Endothelial cell of umbilical vein (primary cell): Measurements from ENCODE around the gene CNDP1. TPM values are rescaled to one million over a fixed set of nuclear protein-coding genes. Genes with fewer than 3 reads are reported as not detected.

Source experiments
- BruUV-seq: library from RNA; stranded (reverse); fragments of 400-500 nt; replicated peaks from 2 replicates; lab custom pipeline; 2021; lab: Mats Ljungman, UMichigan
- CTCF ChIA-PET: fragments of 300-600, 350-600 bp; sonication (Branson Sonifier 250); formaldehyde crosslinking; loops from one replicate; lab custom pipeline; 2021; ENCODE audit warnings: antibody characterized with exemption, inconsistent platforms; lab: Charles Lee
- POLR2A ChIA-PET: fragments of 300-600, 350-600 bp; sonication (Branson Sonifier 250); formaldehyde crosslinking; loops from one replicate; lab custom pipeline; 2021; ENCODE audit warnings: antibody characterized with exemption, inconsistent platforms; lab: Charles Lee
- DNase-seq: peaks from one replicate; pipeline ENCODE4 v3.0.0-alpha.2; 2011; ENCODE audit warnings: low read depth, low spot score
- FAIRE-seq: peaks from 2 replicates; lab custom pipeline; 2011; peaks lifted over from hg19 to GRCh38; lab: Jason Lieb, UNC
- H2AFZ ChIP-seq: 2 replicates; pipeline ENCODE4 v1.6.0; 2012; ENCODE audit warnings: low read depth, low read length, control low read depth, inconsistent platforms
- H3K27ac ChIP-seq: 2 replicates; pipeline ENCODE4 v1.5.1; 2011; ENCODE audit warnings: low read depth, mild to moderate bottlenecking, control low read depth, low read length, moderate library complexity; ENCODE audit not compliant: insufficient read depth
- H3K27me3 ChIP-seq, 2 experiments: 2 replicates each; pipeline versions ENCODE4 v1.6.0 to v1.6.1; 2011; ENCODE audit warnings: low read length in 2 of 2, mixed read lengths in 1 of 2; ENCODE audit not compliant: control insufficient read depth in 2 of 2, insufficient read depth in 2 of 2
- H3K36me3 ChIP-seq, 2 experiments: 2 replicates in 1 of 2; 3 replicates in 1 of 2; pipeline ENCODE4 v1.5.1; 2011; ENCODE audit warnings: low read length in 2 of 2, mild to moderate bottlenecking in 1 of 2, moderate library complexity in 1 of 2; ENCODE audit not compliant: control insufficient read depth in 2 of 2, insufficient read depth in 2 of 2; ENCODE audit errors: extremely low read depth in 1 of 2
- H3K4me1 ChIP-seq: 3 replicates; pipeline ENCODE4 v1.5.1; 2011; ENCODE audit warnings: mild to moderate bottlenecking, low read length; ENCODE audit not compliant: control insufficient read depth, insufficient read depth; ENCODE audit errors: extremely low read depth
- H3K4me2 ChIP-seq: 2 replicates; pipeline ENCODE4 v1.6.1; 2011; ENCODE audit warnings: low read length, control low read depth, mixed read lengths; ENCODE audit not compliant: insufficient read depth
- H3K4me3 ChIP-seq, 3 experiments: fragments of 200-600 bp in 1 of 3; sonication (generic), shearing (Covaris generic) in 1 of 3; replicated peaks in 1 of 3; 2 replicates each; pipeline ENCODE4 v1.5.1; 2011 to 2016; ENCODE audit warnings: control low read depth in 3 of 3, low read length in 3 of 3, mild to moderate bottlenecking in 2 of 3, inconsistent platforms in 1 of 3, low read depth in 1 of 3, moderate library complexity in 1 of 3; ENCODE audit not compliant: insufficient read depth in 1 of 3
- H3K79me2 ChIP-seq: 2 replicates; pipeline ENCODE4 v1.6.0; 2012; ENCODE audit warnings: low read length, inconsistent platforms; ENCODE audit not compliant: control insufficient read depth, insufficient read depth
- H3K9ac ChIP-seq: replicated peaks from 2 replicates; pipeline ENCODE3; 2011; ENCODE audit warnings: low read length, control low read depth; ENCODE audit not compliant: insufficient read depth; ENCODE audit errors: extremely low read depth
- H3K9me1 ChIP-seq: replicated peaks from 3 replicates; pipeline ENCODE4 v1.6.0; 2011; ENCODE audit warnings: mild to moderate bottlenecking, low read length; ENCODE audit not compliant: control insufficient read depth, insufficient read depth; ENCODE audit errors: extremely low read depth
- H3K9me3 ChIP-seq: replicated peaks from 2 replicates; pipeline ENCODE4 v1.5.1; 2012; ENCODE audit warnings: low read length, inconsistent platforms; ENCODE audit not compliant: control insufficient read depth, insufficient read depth
- H4K20me1 ChIP-seq: replicated peaks from 2 replicates; pipeline ENCODE3; 2011; ENCODE audit warnings: mild to moderate bottlenecking, low read length; ENCODE audit not compliant: control insufficient read depth, insufficient read depth; ENCODE audit errors: extremely low read depth
- EZH2 ChIP-seq: IDR thresholded peaks from 2 replicates; pipeline ENCODE4 v1.6.1; 2012; ENCODE audit warnings: borderline replicate concordance, low read depth, mild to moderate bottlenecking, moderate library complexity, low read length, inconsistent platforms; ENCODE audit not compliant: severe bottlenecking
- FOS ChIP-seq: IDR thresholded peaks from 2 replicates; pipeline ENCODE4 v1.6.1; 2011; ENCODE audit warnings: mild to moderate bottlenecking, low read length, moderate library complexity, borderline replicate concordance; ENCODE audit not compliant: insufficient read depth
- GATA2 ChIP-seq: IDR thresholded peaks from 2 replicates; pipeline ENCODE4 v1.7.0; 2011; ENCODE audit warnings: low read depth, mild to moderate bottlenecking, moderate library complexity, mixed read lengths, low read length; ENCODE audit not compliant: insufficient read length, insufficient read depth
- JUN ChIP-seq: IDR thresholded peaks from 2 replicates; pipeline ENCODE4 v1.6.1; 2011; ENCODE audit warnings: borderline replicate concordance, low read depth; ENCODE audit not compliant: insufficient read length, insufficient read depth
- MAX ChIP-seq: IDR thresholded peaks from 2 replicates; pipeline ENCODE4 v1.6.1; 2011; ENCODE audit not compliant: insufficient read depth, insufficient read length
- MYC ChIP-seq: IDR thresholded peaks from one replicate; pipeline ENCODE4 v1.6.1; 2011; ENCODE audit warnings: mild to moderate bottlenecking, low read depth, low read length
- POLR2A ChIP-seq: IDR thresholded peaks from 2 replicates; pipeline ENCODE4 v1.6.1; 2012; ENCODE audit warnings: low read depth, mild to moderate bottlenecking, control low read depth, low read length
- POLR2AphosphoS5 ChIP-seq: IDR thresholded peaks from 2 replicates; pipeline ENCODE4 v1.6.1; 2012; ENCODE audit warnings: low read depth, mild to moderate bottlenecking, control low read depth, low read length, moderate library complexity; ENCODE audit not compliant: insufficient read depth
- dilution Hi-C: fragments of 300-500 bp; cut with MboI; formaldehyde crosslinking; loops from one replicate; pipeline ENCODE4 v1.15.0; 2019; ENCODE audit warnings: low sequenced_read_pairs; ENCODE audit not compliant: extremely low pct_ligation_motif_present
- intact Hi-C: fragments of 100-400 bp; cut with micrococcal nuclease; formaldehyde crosslinking; loops from one replicate; pipeline ENCODE4 v1.10.0; 2022
- polyA plus RNA-seq, 4 experiments: library from polyadenylated mRNA; depleted of rRNA in 3 of 4; stranded (reverse) in 3 of 4; unstranded in 1 of 4; fragments of >200 nt; gene quantifications; 2 replicates each; pipeline versions ENCODE4 v1.2.1 to v1.2.3, GENCODE V29; 2011 to 2012; ENCODE audit warnings: missing spikeins in 1 of 4
- total RNA-seq: library from RNA; stranded (reverse); gene quantifications from 2 replicates; pipeline ENCODE4 v1.2.3, GENCODE V29; 2021
- TF ChIP-seq, protein P1 (sequence below), 2 donors: IDR thresholded peaks; 1 replicate in 1 of 2; 2 replicates in 1 of 2; pipeline ENCODE4 v1.5.1; 2011; ENCODE audit warnings: low read length in 2 of 2, mild to moderate bottlenecking in 2 of 2, moderate library complexity in 2 of 2, control low read depth in 1 of 2, inconsistent platforms in 1 of 2, low read depth in 1 of 2; ENCODE audit not compliant: insufficient read depth in 1 of 2; ENCODE audit errors: extremely low read depth in 1 of 2

Gene CNDP1
- total and polyA plus RNA-seq, 2 donors (not counting 3 experiments of a cell fraction or from before 2014, with no cell fraction given): not detected

DNA sequence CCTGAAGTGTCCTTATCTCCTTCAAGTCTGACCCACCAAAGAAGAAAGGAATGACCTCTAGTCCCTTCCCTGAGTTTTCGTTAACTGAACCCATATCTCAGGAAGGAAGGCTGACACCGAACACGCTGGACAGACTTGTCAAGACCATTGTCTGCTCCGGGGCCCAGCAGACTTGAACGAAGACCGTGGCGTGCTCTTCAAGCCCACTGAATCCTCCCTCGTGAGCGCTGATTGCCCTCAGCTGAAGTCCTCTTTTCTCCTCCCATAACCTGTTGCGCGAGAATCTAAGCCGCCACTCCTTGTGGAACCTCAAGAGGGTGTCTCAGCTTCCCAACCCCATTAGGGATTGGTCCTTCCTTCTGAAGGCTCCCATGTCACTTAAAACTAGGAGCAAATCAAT, 634 bp upstream of the CNDP1 start:
- no peak overlapping the region for H2AFZ ChIP-seq
- no peaks in the 10 kb centered on the region for H3K9me3 ChIP-seq
- ChIA-PET CTCF (interaction anchor here (1.5 kb wide), 1 partner anchor 18 kb away, joined by 5 read pairs; no protein-coding TSS in a partner anchor), POLR2A (no interaction called here)
- no peak for FAIRE-seq
- no peak overlapping the region for H3K9ac ChIP-seq
- no peak overlapping the region for H3K4me2 ChIP-seq
- H3K4me3 ChIP-seq: no peak overlapping the region
- no peak for TF ChIP-seq EZH2
- TF ChIP-seq FOS: no peak
- no peak for TF ChIP-seq GATA2
- TF ChIP-seq POLR2AphosphoS5: no peak
- TF ChIP-seq POLR2A: no peak
- TF ChIP-seq, protein P1, sequence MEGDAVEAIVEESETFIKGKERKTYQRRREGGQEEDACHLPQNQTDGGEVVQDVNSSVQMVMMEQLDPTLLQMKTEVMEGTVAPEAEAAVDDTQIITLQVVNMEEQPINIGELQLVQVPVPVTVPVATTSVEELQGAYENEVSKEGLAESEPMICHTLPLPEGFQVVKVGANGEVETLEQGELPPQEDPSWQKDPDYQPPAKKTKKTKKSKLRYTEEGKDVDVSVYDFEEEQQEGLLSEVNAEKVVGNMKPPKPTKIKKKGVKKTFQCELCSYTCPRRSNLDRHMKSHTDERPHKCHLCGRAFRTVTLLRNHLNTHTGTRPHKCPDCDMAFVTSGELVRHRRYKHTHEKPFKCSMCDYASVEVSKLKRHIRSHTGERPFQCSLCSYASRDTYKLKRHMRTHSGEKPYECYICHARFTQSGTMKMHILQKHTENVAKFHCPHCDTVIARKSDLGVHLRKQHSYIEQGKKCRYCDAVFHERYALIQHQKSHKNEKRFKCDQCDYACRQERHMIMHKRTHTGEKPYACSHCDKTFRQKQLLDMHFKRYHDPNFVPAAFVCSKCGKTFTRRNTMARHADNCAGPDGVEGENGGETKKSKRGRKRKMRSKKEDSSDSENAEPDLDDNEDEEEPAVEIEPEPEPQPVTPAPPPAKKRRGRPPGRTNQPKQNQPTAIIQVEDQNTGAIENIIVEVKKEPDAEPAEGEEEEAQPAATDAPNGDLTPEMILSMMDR (IDR thresholded peaks at IDR 0.05; ENCODE audit: extremely low read depth in 1 of 2, insufficient read depth in 1 of 2, low read depth in 1 of 2, low read length in 2 of 2): no peak
- TF ChIP-seq JUN: no peak
- TF ChIP-seq MAX: no peak
- no peak for TF ChIP-seq MYC
- intact Hi-C loops: no loop called here
- no peak for DNase-seq
- no peaks in the 10 kb centered on the region for H4K20me1 ChIP-seq
- no peaks in the 10 kb centered on the region for H3K9me1 ChIP-seq
- no TSS peak for BruUV-seq
- no peaks in the 10 kb centered on the region for H3K4me1 ChIP-seq
- no peaks in the 10 kb centered on the region for H3K36me3 ChIP-seq
- H3K27ac ChIP-seq: no peak overlapping the region
- H3K27me3 ChIP-seq: peaks cover 0 to 3% of the 10 kb centered on the region in 2 experiments
- H3K79me2 ChIP-seq: no peaks in the 10 kb centered on the region
- dilution Hi-C loops: no loop called here
